Suppressor macrophage treated with lipopolysaccharide for 4 hours (primary cell): ENCODE data around the gene EIF4ENIF1.
"Not testable (repeated sequence)": the region's sequence is repeated elsewhere in the genome, so short reads cannot be mapped to it uniquely, and the experiment has no call there.

ENCODE experiments used
- DNase-seq: peaks from one replicate; pipeline ENCODE4 v3.0.0-alpha.2; 2020

EIF4ENIF1 gene

GRCh38 chr22:31441652-31442051 lies 48.0 kb downstream of the EIF4ENIF1 start:
- DNase-seq: no peak

GRCh38 chr22:31440681-31441080 lies 49.0 kb downstream of the EIF4ENIF1 start:
- DNase-seq: no peak

- no peak for DNase-seq
Measured at GRCh38 chr22:31439808-31440207, 49.8 kb downstream of the EIF4ENIF1 start.

GRCh38 chr22:31436132-31436531 lies 53.5 kb downstream of the EIF4ENIF1 start:
- DNase-seq: no peak

DNA sequence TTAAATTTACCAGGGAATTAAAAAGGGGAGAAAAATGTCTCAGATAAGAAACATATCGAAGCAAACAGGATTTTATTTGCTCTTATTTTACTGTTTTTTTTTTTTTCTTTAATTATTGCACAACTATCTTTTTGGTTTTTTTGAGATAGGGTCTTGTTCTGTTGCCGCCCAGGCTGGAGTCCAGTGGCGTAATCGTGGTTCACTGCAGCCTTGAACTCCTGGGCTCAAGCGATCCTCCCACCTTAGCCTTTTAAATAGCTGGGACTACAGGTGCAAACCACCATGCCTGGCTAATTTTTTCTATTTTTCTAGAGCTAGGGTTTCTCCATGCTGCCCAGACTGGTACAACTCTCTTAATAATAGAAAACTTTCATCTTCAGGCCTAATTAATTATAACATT lies 57.7 kb downstream of the EIF4ENIF1 start:
- DNase-seq: no peak

GRCh38 chr22:31425331-31426050 lies 64.2 kb downstream of the EIF4ENIF1 start:
- DNase-seq: no peak

DNA sequence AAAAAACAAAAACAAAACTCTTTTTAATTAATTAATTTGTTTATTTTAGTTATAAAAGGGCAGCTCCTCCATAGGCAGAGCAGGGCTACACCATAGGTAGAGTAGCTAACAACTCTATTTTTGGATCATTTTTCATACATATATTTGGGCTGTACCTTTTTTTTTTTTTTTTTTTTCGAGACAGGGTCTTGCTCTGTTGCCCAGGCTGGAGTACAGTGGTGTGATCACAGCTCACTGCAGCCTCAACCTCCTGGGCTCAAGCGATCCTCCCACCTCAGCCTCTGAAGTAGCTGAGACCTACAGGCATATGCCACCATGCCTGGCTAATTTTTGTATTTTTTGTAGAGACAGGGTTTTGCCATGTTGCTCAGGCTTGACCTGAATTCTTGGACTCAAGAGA lies 87.3 kb downstream of the EIF4ENIF1 start:
- DNase-seq: not testable (repeated sequence)

DNA sequence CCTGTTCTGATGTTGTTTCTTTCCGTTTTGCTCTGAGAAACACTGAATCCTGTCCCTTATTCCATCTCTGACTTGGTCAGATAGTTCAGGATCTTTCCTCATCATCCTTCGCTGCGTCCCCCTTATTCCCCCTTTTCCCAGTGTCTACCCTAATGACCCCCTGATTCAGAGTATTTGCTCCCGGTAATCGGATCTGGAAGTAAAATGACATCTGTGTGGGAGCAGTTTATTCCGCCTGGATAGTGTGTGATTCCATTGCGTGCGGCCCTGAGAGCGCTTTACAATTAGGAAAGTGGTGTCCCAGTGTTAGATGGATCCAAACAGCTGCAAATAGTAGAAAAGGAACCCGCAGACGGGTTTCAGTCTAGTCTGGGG lies 89.6 kb downstream of the EIF4ENIF1 start:
- peak; percentile 21 for DNase-seq

- peak; percentile 97 for DNase-seq
Measured at GRCh38 chr22:31399211-31400022, 90.2 kb downstream of the EIF4ENIF1 start, which contains the start of gene DRG1. DRG1 (plus strand) TSS chr22:31399604; CDS start chr22:31399684, 80 bp downstream.

GRCh38 chr22:31398231-31398630 lies 91.4 kb downstream of the EIF4ENIF1 start:
- peak; percentile 11 for DNase-seq

DNA sequence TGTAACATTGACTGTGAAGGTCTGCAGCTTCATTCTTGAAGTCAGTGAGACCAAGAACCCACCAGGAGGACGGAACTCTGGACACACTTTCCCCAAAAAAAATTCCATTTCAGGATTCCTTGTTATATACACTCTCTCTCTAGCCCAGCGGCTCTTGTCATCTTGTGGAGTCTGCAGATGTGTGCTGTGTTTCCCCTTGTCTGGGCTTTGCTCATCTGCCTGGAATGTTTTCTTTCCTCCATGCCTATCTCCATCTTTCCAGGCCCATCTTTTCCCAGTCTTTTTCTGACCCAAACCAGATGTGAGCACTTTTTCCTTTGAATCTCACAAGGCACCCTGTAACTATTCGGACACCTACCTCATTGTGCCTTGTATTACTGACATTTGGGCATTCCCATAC lies 95.3 kb downstream of the EIF4ENIF1 start:
- no peak for DNase-seq

DNA sequence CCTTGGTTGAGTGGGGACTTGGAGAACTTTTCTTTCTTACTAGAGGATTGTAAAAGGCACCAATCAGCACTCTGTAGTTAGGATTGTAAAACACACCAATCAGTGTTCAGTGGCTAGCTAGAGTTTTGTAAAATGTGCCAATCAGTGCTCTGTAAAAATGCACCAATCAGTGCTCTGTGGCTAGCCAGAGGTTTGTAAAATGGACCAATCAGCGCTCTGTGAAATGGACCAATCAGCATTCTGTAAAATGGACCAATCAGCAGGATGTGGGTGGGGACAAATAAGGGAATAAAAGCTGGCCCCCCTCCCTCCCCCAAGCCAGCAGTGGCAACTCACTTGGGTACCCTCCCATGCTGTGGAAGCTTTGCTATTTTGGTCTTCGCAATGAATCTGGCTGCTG lies 95.7 kb downstream of the EIF4ENIF1 start:
- DNase-seq: no peak
